Measurements from ENCODE around the gene POTEM.
"Not testable (repeated sequence)": the region's sequence is repeated elsewhere in the genome, so short reads cannot be mapped to it uniquely, and the experiment has no call there.

POTEM gene

GRCh38 chr14:18967134-18967533 lies at the start of gene POTEM:
Gene POTEM, plus strand, starts transcription at chr14:18967434. Its CDS starts 52 bp downstream, at chr14:18967486.
- DNase-seq = not testable (repeated sequence)

GRCh38 chr14:18918345-18918744 lies 48.9 kb upstream of the POTEM start:
- DNase-seq = not testable (repeated sequence)

- not testable (repeated sequence) for DNase-seq
Measured at GRCh38 chr14:18920052-18920451, 47.2 kb upstream of the POTEM start.

- not testable (repeated sequence) for DNase-seq
Measured at GRCh38 chr14:18921055-18921701, 46.1 kb upstream of the POTEM start.

GRCh38 chr14:18936848-18937247 lies 30.4 kb upstream of the POTEM start:
- DNase-seq = not testable (repeated sequence)

GRCh38 chr14:18938733-18939132 lies 28.5 kb upstream of the POTEM start:
- not testable (repeated sequence) for DNase-seq

GRCh38 chr14:18949939-18950338 lies 17.3 kb upstream of the POTEM start:
- DNase-seq = not testable (repeated sequence)

GRCh38 chr14:18953085-18953484 lies 14.1 kb upstream of the POTEM start:
- not testable (repeated sequence) for DNase-seq

GRCh38 chr14:18955816-18956215 lies 11.4 kb upstream of the POTEM start:
- not testable (repeated sequence) for DNase-seq

- not testable (repeated sequence) for DNase-seq
Measured at GRCh38 chr14:18961576-18961975, 5.7 kb upstream of the POTEM start.

- not testable (repeated sequence) for DNase-seq
Measured at GRCh38 chr14:18962143-18962542, 5.1 kb upstream of the POTEM start.

- DNase-seq = not testable (repeated sequence)
Measured at GRCh38 chr14:18963276-18963675, 4.0 kb upstream of the POTEM start.

- DNase-seq = not testable (repeated sequence)
Measured at GRCh38 chr14:18964878-18965277, 2.4 kb upstream of the POTEM start.

- DNase-seq = not testable (repeated sequence)
Measured at GRCh38 chr14:19002566-19002965, 35.3 kb downstream of the POTEM start.

GRCh38 chr14:19006490-19006889 lies 39.3 kb downstream of the POTEM start:
- not testable (repeated sequence) for DNase-seq

GRCh38 chr14:19007678-19008077 lies 40.4 kb downstream of the POTEM start:
- not testable (repeated sequence) for DNase-seq

- not testable (repeated sequence) for DNase-seq
Measured at GRCh38 chr14:19011029-19011428, 43.8 kb downstream of the POTEM start.

GRCh38 chr14:19011703-19012102 lies 44.5 kb downstream of the POTEM start:
- not testable (repeated sequence) for DNase-seq

- DNase-seq = not testable (repeated sequence)
Measured at GRCh38 chr14:19015185-19015584, 48.0 kb downstream of the POTEM start.

GRCh38 chr14:19025080-19025589 lies 57.9 kb downstream of the POTEM start:
- DNase-seq = not testable (repeated sequence)

- DNase-seq = not testable (repeated sequence)
Measured at GRCh38 chr14:19026649-19027351, 59.6 kb downstream of the POTEM start.

GRCh38 chr14:19027895-19028294 lies 60.7 kb downstream of the POTEM start:
- not testable (repeated sequence) for DNase-seq

- not testable (repeated sequence) for DNase-seq
Measured at GRCh38 chr14:19036811-19037382, 69.7 kb downstream of the POTEM start.

Data from activated T-cell treated with anti-CD3 and anti-CD28 coated beads, Interleukin-2, amount 50 U/mL, for 48 hours (primary cell).